ENCODE measurements around the gene SLC16A10. TPM values are rescaled to one million over a fixed set of nuclear protein-coding genes. Genes with fewer than 3 reads are reported as not detected.
"Not testable (repeated sequence)": the region's sequence is repeated elsewhere in the genome, so short reads cannot be mapped to it uniquely, and the experiment has no call there.

Gene SLC16A10
- total RNA-seq, 1 donor from 2014 or later = 4.1 TPM

- H3K27ac Mint-ChIP-seq (ENCODE audit: unreplicated experiment) = no peak overlapping the region
- H3K27me3 Mint-ChIP-seq (ENCODE audit: unreplicated experiment) = no peaks in the 10 kb centered on the region
- no peaks in the 10 kb centered on the region for H3K9me3 Mint-ChIP-seq (ENCODE audit: unreplicated experiment)
- H3K4me3 Mint-ChIP-seq (ENCODE audit: unreplicated experiment) = no peak overlapping the region
- TF ChIP-seq CTCF (IDR thresholded peaks at IDR 0.05; ENCODE audit: partially characterized antibody, unreplicated experiment) = no peak
- H3K4me1 Mint-ChIP-seq (ENCODE audit: low read depth, unreplicated experiment) = peaks cover 6% of the 10 kb centered on the region
- H3K36me3 Mint-ChIP-seq (ENCODE audit: unreplicated experiment) = no peaks in the 10 kb centered on the region
- DNase-seq = no peak
Measured at GRCh38 chr6:111129013-111129412, 41.7 kb downstream of the SLC16A10 start.

GRCh38 chr6:111131018-111131417, 43.7 kb downstream of the SLC16A10 start:
- H3K9me3 Mint-ChIP-seq (ENCODE audit: unreplicated experiment) = not testable (repeated sequence)

GRCh38 chr6:111132669-111133068, 45.4 kb downstream of the SLC16A10 start:
- not testable (repeated sequence) for H3K4me1 Mint-ChIP-seq (ENCODE audit: low read depth, unreplicated experiment); H3K36me3 Mint-ChIP-seq (ENCODE audit: unreplicated experiment); H3K4me3 Mint-ChIP-seq (ENCODE audit: unreplicated experiment); H3K27ac Mint-ChIP-seq (ENCODE audit: unreplicated experiment); DNase-seq; H3K9me3 Mint-ChIP-seq (ENCODE audit: unreplicated experiment); H3K27me3 Mint-ChIP-seq (ENCODE audit: unreplicated experiment)

More at GRCh38 chr6:111131018-111131417, 43.7 kb downstream of the SLC16A10 start:
- not testable (repeated sequence) for H3K27ac Mint-ChIP-seq (ENCODE audit: unreplicated experiment); DNase-seq; H3K27me3 Mint-ChIP-seq (ENCODE audit: unreplicated experiment); H3K4me3 Mint-ChIP-seq (ENCODE audit: unreplicated experiment); H3K4me1 Mint-ChIP-seq (ENCODE audit: low read depth, unreplicated experiment); H3K36me3 Mint-ChIP-seq (ENCODE audit: unreplicated experiment)

- H3K4me3 Mint-ChIP-seq (ENCODE audit: unreplicated experiment); H3K4me1 Mint-ChIP-seq (ENCODE audit: low read depth, unreplicated experiment); H3K9me3 Mint-ChIP-seq (ENCODE audit: unreplicated experiment); H3K27ac Mint-ChIP-seq (ENCODE audit: unreplicated experiment); DNase-seq; H3K27me3 Mint-ChIP-seq (ENCODE audit: unreplicated experiment); H3K36me3 Mint-ChIP-seq (ENCODE audit: unreplicated experiment): not testable (repeated sequence)
Measured at GRCh38 chr6:111134236-111134869, 47.0 kb downstream of the SLC16A10 start.

GRCh38 chr6:111137489-111138093, 50.3 kb downstream of the SLC16A10 start:
- H3K36me3 Mint-ChIP-seq (ENCODE audit: unreplicated experiment); H3K4me1 Mint-ChIP-seq (ENCODE audit: low read depth, unreplicated experiment); H3K27ac Mint-ChIP-seq (ENCODE audit: unreplicated experiment); DNase-seq; H3K27me3 Mint-ChIP-seq (ENCODE audit: unreplicated experiment); H3K4me3 Mint-ChIP-seq (ENCODE audit: unreplicated experiment); H3K9me3 Mint-ChIP-seq (ENCODE audit: unreplicated experiment): not testable (repeated sequence)

GRCh38 chr6:111147440-111147839, 60.1 kb downstream of the SLC16A10 start:
- Mint-ChIP-seq H3K36me3 (ENCODE audit: unreplicated experiment) (peaks cover 5% of the 10 kb centered on the region), H3K4me3 (ENCODE audit: unreplicated experiment) (no peak overlapping the region), H3K27ac (ENCODE audit: unreplicated experiment) (no peak overlapping the region), H3K9me3 (ENCODE audit: unreplicated experiment) (no peaks in the 10 kb centered on the region), H3K27me3 (ENCODE audit: unreplicated experiment) (no peaks in the 10 kb centered on the region), H3K4me1 (ENCODE audit: low read depth, unreplicated experiment) (no peaks in the 10 kb centered on the region)
- TF ChIP-seq CTCF (IDR thresholded peaks at IDR 0.05; ENCODE audit: partially characterized antibody, unreplicated experiment) = no peak
- no peak for DNase-seq

- Mint-ChIP-seq H3K27ac (ENCODE audit: unreplicated experiment) (no peak overlapping the region), H3K36me3 (ENCODE audit: unreplicated experiment) (peaks cover 5% of the 10 kb centered on the region), H3K27me3 (ENCODE audit: unreplicated experiment) (no peaks in the 10 kb centered on the region), H3K9me3 (ENCODE audit: unreplicated experiment) (no peaks in the 10 kb centered on the region), H3K4me1 (ENCODE audit: low read depth, unreplicated experiment) (no peaks in the 10 kb centered on the region), H3K4me3 (ENCODE audit: unreplicated experiment) (no peak overlapping the region)
- no peak for TF ChIP-seq CTCF (IDR thresholded peaks at IDR 0.05; ENCODE audit: partially characterized antibody, unreplicated experiment)
- no peak for DNase-seq
Measured at GRCh38 chr6:111148110-111148509, 60.8 kb downstream of the SLC16A10 start.
